SIG-M5 treated with dmso at 0.1 percent for 504 hours (cell line): ENCODE results near the gene PASK.
A peak's percentile ranks its signal among the peaks of the same experiment; 100 is the strongest.

Source experiments
- DNase-seq: peaks from one replicate; lab custom pipeline; 2025; ENCODE audit not compliant: unreplicated experiment; lab: John Stamatoyannopoulos, UW

PASK gene

GRCh38 chr2:241068942-241069810 lies 80.1 kb downstream of the PASK start:
- DNase-seq, result no peak

GRCh38 chr2:241068136-241068941 lies 80.9 kb downstream of the PASK start:
- no peak for DNase-seq

GRCh38 chr2:241067501-241068135 lies 81.7 kb downstream of the PASK start:
- DNase-seq, result no peak

- DNase-seq, result peak; percentile 17
Measured at GRCh38 chr2:241066893-241067341, 82.4 kb downstream of the PASK start.

GRCh38 chr2:241066171-241066892 lies 82.9 kb downstream of the PASK start:
- no peak for DNase-seq

GRCh38 chr2:241065355-241065803 lies 83.9 kb downstream of the PASK start:
- DNase-seq, result no peak

GRCh38 chr2:241064802-241065354 lies 84.4 kb downstream of the PASK start:
- no peak for DNase-seq

GRCh38 chr2:241064008-241064801 lies 85.1 kb downstream of the PASK start:
- no peak for DNase-seq

GRCh38 chr2:241063587-241063986 lies 85.7 kb downstream of the PASK start:
- no peak for DNase-seq

- no peak for DNase-seq
Measured at GRCh38 chr2:241063093-241063551, 86.2 kb downstream of the PASK start.

- DNase-seq, result no peak
Measured at GRCh38 chr2:241062389-241063092, 86.7 kb downstream of the PASK start.

GRCh38 chr2:241061275-241061674 lies 88.0 kb downstream of the PASK start:
- peak; percentile 21 for DNase-seq
